ENCODE results near the gene TYMS.

The TYMS gene

GRCh38 chr18:654601-655000, 2.9 kb upstream of the TYMS start:
- Mint-ChIP-seq H3K4me1 (peaks cover 39% of the 10 kb centered on the region), H3K36me3 (peaks cover 21% of the 10 kb centered on the region), H3K27me3 (peaks cover 5% of the 10 kb centered on the region), H3K9me3 (no peaks in the 10 kb centered on the region), H3K27ac (no peak overlapping the region), H3K4me3 (no peak overlapping the region)
- DNase-seq = no peak
- CTCF ChIA-PET = interaction anchor here (2.0 kb wide), 1 partner anchor 30 kb away, joined by 8 read pairs; no protein-coding TSS in a partner anchor

GRCh38 chr18:655445-655844, 2.0 kb upstream of the TYMS start:
- H3K4me3 Mint-ChIP-seq = peak overlapping the region; percentile 60
- CTCF ChIA-PET = interaction anchor here (0.6 to 2.0 kb wide), 2 partner anchors 31 to 180 kb away, joined by 3 to 8 read pairs; no protein-coding TSS in a partner anchor
- H3K27ac Mint-ChIP-seq = peak overlapping the region; percentile 8
- no peaks in the 10 kb centered on the region for H3K9me3 Mint-ChIP-seq
- H3K27me3 Mint-ChIP-seq = peaks cover 5% of the 10 kb centered on the region
- H3K4me1 Mint-ChIP-seq = peaks cover 41% of the 10 kb centered on the region
- DNase-seq = no peak
- H3K36me3 Mint-ChIP-seq = peaks cover 28% of the 10 kb centered on the region

DNA sequence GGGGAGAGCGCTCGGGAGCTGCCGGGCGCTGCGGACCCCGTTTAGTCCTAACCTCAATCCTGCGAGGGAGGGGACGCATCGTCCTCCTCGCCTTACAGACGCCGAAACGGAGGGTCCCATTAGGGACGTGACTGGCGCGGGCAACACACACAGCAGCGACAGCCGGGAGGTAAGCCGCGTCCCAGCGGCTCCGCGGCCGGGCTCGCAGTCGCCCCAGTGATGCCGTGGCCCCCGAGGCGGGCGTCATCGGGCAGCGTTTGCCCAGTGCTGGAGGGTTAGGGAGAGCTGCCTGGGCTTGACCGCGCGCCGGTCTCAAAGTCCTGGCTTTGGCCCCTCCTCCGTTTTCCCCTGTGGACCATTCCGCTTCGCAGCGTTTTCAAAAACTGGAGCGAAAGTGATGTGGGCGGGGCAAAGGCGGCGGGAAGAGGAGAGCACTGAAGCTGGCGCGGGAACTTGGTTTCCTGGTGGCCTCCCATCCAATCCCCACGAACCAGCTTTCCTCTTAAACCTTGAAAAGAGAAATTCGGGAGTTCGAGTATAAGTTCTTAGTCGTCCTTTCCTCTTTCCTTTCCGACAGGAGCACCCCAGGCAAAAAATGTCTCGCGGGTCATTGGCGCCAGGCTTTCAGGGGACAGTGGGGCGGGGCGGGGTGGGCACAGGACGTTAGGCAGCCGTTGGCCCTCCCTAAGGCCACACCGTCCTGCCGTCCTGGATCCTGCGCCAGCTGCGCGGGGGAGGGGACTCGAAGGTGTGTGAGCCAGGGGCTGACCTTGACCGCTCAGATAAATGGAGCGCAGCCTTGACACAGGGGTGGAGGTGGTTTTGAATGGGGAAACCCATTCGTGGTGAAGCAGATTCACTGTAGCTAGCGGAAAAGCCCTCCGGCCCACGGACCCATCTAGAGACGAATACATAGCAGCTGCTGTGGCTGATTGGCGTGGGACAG, 821 bp downstream of the TYMS start:
- H3K36me3 Mint-ChIP-seq = peaks cover 49% of the 10 kb centered on the region
- peaks cover 48% of the 10 kb centered on the region for H3K4me1 Mint-ChIP-seq
- H3K4me3 Mint-ChIP-seq = peak overlapping the region; percentile 93
- H3K27me3 Mint-ChIP-seq = peaks cover 5% of the 10 kb centered on the region
- peak; percentile 89 for DNase-seq
- H3K9me3 Mint-ChIP-seq = peaks cover 9% of the 10 kb centered on the region
- peak overlapping the region; percentile 91 for H3K27ac Mint-ChIP-seq
- CTCF ChIA-PET = interaction anchor here (0.9 to 2.6 kb wide), 10 partner anchors 10 to 173 kb away, joined by 3 to 18 read pairs (median 4); partner anchors contain the start of gene ENOSF1

DNA sequence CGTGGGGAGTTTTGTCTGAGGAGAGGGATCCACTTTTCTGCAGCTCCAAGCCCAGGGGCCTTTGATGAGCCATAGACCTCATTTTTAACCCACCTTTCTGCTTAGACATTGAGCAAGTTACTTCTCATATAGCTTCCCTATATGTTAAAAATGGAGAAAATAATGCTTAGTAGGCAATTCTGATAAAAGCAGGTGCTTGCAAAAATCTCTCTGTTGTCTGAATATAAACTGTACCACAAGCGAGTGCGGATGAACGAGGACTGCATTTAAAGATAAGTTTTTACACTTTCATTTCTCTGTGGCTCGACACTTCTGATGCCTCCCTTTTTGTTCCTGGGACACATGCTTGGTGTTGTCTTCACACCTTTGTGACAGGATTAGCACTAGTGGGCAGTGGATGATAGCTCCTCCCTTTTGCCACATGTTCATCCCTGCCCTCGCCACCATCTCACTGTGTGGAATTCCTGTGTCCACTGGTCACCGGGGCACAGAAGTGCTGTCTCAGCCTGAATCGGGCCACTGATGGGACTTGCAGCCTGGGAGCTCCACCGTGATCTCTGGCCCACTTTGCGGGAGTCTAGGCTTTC, 1.6 kb downstream of the TYMS start:
- peaks cover 9% of the 10 kb centered on the region for H3K9me3 Mint-ChIP-seq
- peaks cover 49% of the 10 kb centered on the region for H3K4me1 Mint-ChIP-seq
- CTCF ChIA-PET = interaction anchor here (1.2 to 2.6 kb wide), 5 partner anchors 9 to 172 kb away, joined by 3 to 18 read pairs (median 6); partner anchors contain the start of gene ENOSF1
- DNase-seq = no peak
- H3K27me3 Mint-ChIP-seq = peaks cover 5% of the 10 kb centered on the region
- peak overlapping the region; percentile 91 for H3K27ac Mint-ChIP-seq
- H3K36me3 Mint-ChIP-seq = peaks cover 53% of the 10 kb centered on the region
- H3K4me3 Mint-ChIP-seq = peak overlapping the region; percentile 93

DNA sequence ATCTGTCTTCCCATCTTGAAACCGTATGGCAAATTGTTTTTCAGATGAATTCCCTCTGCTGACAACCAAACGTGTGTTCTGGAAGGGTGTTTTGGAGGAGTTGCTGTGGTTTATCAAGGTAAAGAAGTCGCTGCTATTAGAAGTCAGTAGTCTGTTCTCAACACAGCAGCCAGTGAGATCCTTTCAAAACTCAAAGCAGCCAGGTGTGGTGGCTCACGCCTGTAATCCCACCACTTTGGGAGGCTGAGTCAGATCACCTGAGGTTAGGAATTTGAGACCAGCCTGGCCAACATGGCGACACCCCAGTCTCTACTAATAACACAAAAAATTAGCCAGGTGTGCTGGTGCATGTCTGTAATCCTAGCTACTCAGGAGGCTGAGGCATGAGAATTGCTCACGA, 2.1 kb downstream of the TYMS start:
- no peak for DNase-seq
- CTCF ChIA-PET = interaction anchor here (1.2 kb wide), 1 partner anchor 61 kb away, joined by 3 read pairs; no protein-coding TSS in a partner anchor
- Mint-ChIP-seq H3K4me3 (peak overlapping the region; percentile 93), H3K36me3 (peaks cover 54% of the 10 kb centered on the region), H3K4me1 (peaks cover 51% of the 10 kb centered on the region), H3K9me3 (peaks cover 9% of the 10 kb centered on the region), H3K27ac (peak overlapping the region; percentile 91), H3K27me3 (peaks cover 5% of the 10 kb centered on the region)

- no peak for DNase-seq
- Mint-ChIP-seq H3K4me3 (no peak overlapping the region), H3K36me3 (peaks cover 60% of the 10 kb centered on the region), H3K27ac (no peak overlapping the region), H3K9me3 (peaks cover 9% of the 10 kb centered on the region), H3K27me3 (no peaks in the 10 kb centered on the region), H3K4me1 (peaks cover 46% of the 10 kb centered on the region)
- CTCF ChIA-PET = interaction anchor here (0.6 kb wide), 1 partner anchor 39 kb away, joined by 3 read pairs; no protein-coding TSS in a partner anchor
Measured at GRCh38 chr18:662197-662596, 4.7 kb downstream of the TYMS start.

DNA sequence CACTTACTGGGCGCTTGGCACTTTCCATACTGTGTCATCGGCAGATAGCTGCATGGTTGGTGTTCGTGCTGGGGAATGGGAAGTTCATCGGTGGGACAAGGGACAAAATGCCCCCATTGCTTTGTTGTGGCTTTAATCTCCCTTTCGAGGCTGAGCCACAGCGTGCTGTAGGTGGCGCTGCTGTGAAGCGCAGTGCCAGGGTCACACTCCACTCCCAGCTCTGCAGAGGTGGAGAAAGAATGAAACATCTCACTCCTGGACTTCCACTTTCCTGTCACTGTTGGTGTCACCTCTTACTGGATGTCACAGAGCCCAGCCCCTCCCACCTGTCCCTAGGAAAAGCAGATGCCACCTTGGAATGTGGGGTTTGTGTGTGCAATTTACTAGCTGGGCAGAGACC, 8.7 kb downstream of the TYMS start:
- CTCF ChIA-PET = interaction anchor here (0.9 to 1.3 kb wide), 3 partner anchors 41 to 166 kb away, joined by 3 to 5 read pairs (median 3); no protein-coding TSS in a partner anchor
- Mint-ChIP-seq H3K4me1 (peaks cover 35% of the 10 kb centered on the region), H3K9me3 (peaks cover 9% of the 10 kb centered on the region), H3K36me3 (peaks cover 67% of the 10 kb centered on the region), H3K27me3 (no peaks in the 10 kb centered on the region), H3K4me3 (no peak overlapping the region), H3K27ac (no peak overlapping the region)
- peak; percentile 33 for DNase-seq

GRCh38 chr18:666628-667027, 9.2 kb downstream of the TYMS start:
- H3K27ac Mint-ChIP-seq = no peak overlapping the region
- H3K36me3 Mint-ChIP-seq = peaks cover 67% of the 10 kb centered on the region
- CTCF ChIA-PET = interaction anchor here (0.9 to 1.3 kb wide), 3 partner anchors 42 to 165 kb away, joined by 3 to 5 read pairs (median 3); no protein-coding TSS in a partner anchor
- H3K4me1 Mint-ChIP-seq = peaks cover 31% of the 10 kb centered on the region
- no peaks in the 10 kb centered on the region for H3K27me3 Mint-ChIP-seq
- DNase-seq = no peak
- H3K9me3 Mint-ChIP-seq = peaks cover 5% of the 10 kb centered on the region
- no peak overlapping the region for H3K4me3 Mint-ChIP-seq

DNA sequence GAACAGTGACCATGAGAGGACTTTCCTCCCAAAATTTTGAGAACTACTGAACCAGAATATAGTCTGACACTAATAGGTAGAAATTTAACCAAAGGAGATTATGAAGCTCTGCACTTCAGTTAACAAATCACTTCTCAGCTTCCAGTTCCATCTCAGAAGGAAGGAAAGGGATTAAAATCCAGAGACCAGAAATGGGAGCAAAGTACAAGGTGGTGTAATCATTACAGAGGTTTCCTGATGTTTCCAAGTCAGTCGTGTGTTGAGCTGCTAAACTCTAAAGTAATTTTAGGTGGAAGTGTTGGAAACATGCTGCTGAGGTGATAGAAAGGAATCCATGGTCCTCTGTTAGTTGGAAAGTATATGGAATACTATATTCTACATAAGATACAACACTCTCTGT, 10.8 kb downstream of the TYMS start:
- Mint-ChIP-seq H3K4me3 (no peak overlapping the region), H3K27me3 (no peaks in the 10 kb centered on the region), H3K27ac (peak overlapping the region; percentile 39), H3K36me3 (peaks cover 66% of the 10 kb centered on the region), H3K4me1 (peaks cover 28% of the 10 kb centered on the region), H3K9me3 (no peaks in the 10 kb centered on the region)
- CTCF ChIA-PET = interaction anchor here (0.9 to 2.0 kb wide), 2 partner anchors 10 to 43 kb away, joined by 5 to 6 read pairs; no protein-coding TSS in a partner anchor
- no peak for DNase-seq

- peaks cover 62% of the 10 kb centered on the region for H3K36me3 Mint-ChIP-seq
- H3K4me1 Mint-ChIP-seq = peaks cover 25% of the 10 kb centered on the region
- no peaks in the 10 kb centered on the region for H3K9me3 Mint-ChIP-seq
- CTCF ChIA-PET = interaction anchor here (2.0 kb wide), 1 partner anchor 44 kb away, joined by 5 read pairs; no protein-coding TSS in a partner anchor
- no peak for DNase-seq
- H3K27ac Mint-ChIP-seq = peak overlapping the region; percentile 37
- no peaks in the 10 kb centered on the region for H3K27me3 Mint-ChIP-seq
- no peak overlapping the region for H3K4me3 Mint-ChIP-seq
Measured at GRCh38 chr18:669077-669476, 11.6 kb downstream of the TYMS start.

DNA sequence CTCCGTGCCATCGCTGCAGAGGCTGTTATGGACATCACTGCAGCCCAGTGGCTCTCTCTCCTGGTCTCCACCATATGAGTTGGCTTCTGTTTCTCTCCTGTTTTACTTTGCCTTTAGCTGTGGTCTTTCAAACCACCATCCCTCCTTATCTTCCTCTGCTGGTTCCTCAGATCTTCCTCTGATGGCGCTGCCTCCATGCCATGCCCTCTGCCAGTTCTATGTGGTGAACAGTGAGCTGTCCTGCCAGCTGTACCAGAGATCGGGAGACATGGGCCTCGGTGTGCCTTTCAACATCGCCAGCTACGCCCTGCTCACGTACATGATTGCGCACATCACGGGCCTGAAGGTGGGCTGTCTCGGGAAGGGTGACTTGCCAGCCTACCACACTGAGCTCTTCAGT, 13.1 kb downstream of the TYMS start:
- no peaks in the 10 kb centered on the region for H3K9me3 Mint-ChIP-seq
- no peak overlapping the region for H3K4me3 Mint-ChIP-seq
- H3K4me1 Mint-ChIP-seq = peaks cover 24% of the 10 kb centered on the region
- H3K27ac Mint-ChIP-seq = peak overlapping the region; percentile 53
- H3K27me3 Mint-ChIP-seq = no peaks in the 10 kb centered on the region
- CTCF ChIA-PET = interaction anchor here (0.9 to 1.1 kb wide), 3 partner anchors 13 to 45 kb away, joined by 3 to 8 read pairs (median 3); partner anchors contain the start of gene TYMS
- peaks cover 68% of the 10 kb centered on the region for H3K36me3 Mint-ChIP-seq
- DNase-seq = no peak

DNA sequence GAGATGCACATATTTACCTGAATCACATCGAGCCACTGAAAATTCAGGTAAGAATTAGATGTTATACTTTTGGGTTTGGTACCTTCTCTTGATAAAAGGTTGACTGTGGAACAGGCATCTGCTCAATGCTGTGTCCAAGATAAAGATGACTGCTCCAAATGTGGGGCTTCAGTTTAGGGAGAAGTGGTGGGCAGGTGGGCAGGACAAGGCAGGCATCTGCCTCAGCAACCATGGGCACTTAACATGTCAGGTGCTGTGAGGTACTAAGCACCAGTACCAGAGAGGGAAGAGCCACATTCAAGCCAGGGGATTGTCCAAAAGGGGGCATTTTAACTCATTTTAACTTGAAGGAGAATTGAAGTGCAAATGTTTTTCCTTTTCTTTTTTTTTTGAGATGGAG, 14.0 kb downstream of the TYMS start:
- DNase-seq = no peak
- H3K27me3 Mint-ChIP-seq = no peaks in the 10 kb centered on the region
- no peak overlapping the region for H3K4me3 Mint-ChIP-seq
- peaks cover 16% of the 10 kb centered on the region for H3K4me1 Mint-ChIP-seq
- H3K36me3 Mint-ChIP-seq = peaks cover 68% of the 10 kb centered on the region
- H3K27ac Mint-ChIP-seq = peak overlapping the region; percentile 64
- H3K9me3 Mint-ChIP-seq = no peaks in the 10 kb centered on the region
- CTCF ChIA-PET = interaction anchor here (1.1 kb wide), 1 partner anchor 46 kb away, joined by 8 read pairs; no protein-coding TSS in a partner anchor

DNA sequence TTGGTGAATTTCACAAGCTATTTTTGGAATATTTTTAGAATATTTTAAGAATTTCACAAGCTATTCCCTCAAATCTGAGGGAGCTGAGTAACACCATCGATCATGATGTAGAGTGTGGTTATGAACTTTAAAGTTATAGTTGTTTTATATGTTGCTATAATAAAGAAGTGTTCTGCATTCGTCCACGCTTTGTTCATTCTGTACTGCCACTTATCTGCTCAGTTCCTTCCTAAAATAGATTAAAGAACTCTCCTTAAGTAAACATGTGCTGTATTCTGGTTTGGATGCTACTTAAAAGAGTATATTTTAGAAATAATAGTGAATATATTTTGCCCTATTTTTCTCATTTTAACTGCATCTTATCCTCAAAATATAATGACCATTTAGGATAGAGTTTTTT, 15.9 kb downstream of the TYMS start:
- H3K27me3 Mint-ChIP-seq = no peaks in the 10 kb centered on the region
- no peak for DNase-seq
- no peaks in the 10 kb centered on the region for H3K9me3 Mint-ChIP-seq
- no peak overlapping the region for H3K4me3 Mint-ChIP-seq
- no peak overlapping the region for H3K27ac Mint-ChIP-seq
- H3K4me1 Mint-ChIP-seq = peaks cover 5% of the 10 kb centered on the region
- H3K36me3 Mint-ChIP-seq = peaks cover 66% of the 10 kb centered on the region
- CTCF ChIA-PET = interaction anchor here (0.7 to 1.2 kb wide), 2 partner anchors 13 to 47 kb away, joined by 3 read pairs; no protein-coding TSS in a partner anchor

DNA sequence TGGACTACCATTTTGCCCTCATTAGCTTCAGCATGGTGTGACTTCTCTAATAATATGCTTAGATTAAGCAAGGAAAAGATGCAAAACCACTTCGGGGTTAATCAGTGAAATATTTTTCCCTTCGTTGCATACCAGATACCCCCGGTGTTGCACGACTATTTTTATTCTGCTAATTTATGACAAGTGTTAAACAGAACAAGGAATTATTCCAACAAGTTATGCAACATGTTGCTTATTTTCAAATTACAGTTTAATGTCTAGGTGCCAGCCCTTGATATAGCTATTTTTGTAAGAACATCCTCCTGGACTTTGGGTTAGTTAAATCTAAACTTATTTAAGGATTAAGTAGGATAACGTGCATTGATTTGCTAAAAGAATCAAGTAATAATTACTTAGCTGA, 16.3 kb downstream of the TYMS start:
- peaks cover 2% of the 10 kb centered on the region for H3K4me1 Mint-ChIP-seq
- no peak for DNase-seq
- no peaks in the 10 kb centered on the region for H3K9me3 Mint-ChIP-seq
- no peaks in the 10 kb centered on the region for H3K27me3 Mint-ChIP-seq
- CTCF ChIA-PET = interaction anchor here (1.2 kb wide), 1 partner anchor 48 kb away, joined by 3 read pairs; no protein-coding TSS in a partner anchor
- H3K36me3 Mint-ChIP-seq = peaks cover 61% of the 10 kb centered on the region
- no peak overlapping the region for H3K27ac Mint-ChIP-seq
- no peak overlapping the region for H3K4me3 Mint-ChIP-seq

Data from activated naive CD4-positive, alpha-beta T cell treated with anti-CD3 and anti-CD28 coated beads, Interleukin-2, amount 10 ng/mL, durations not matched to agents 7 days and 5 days (primary cell).